SU-DHL-6 (cell line): ENCODE measurements around the gene PKM.

Experiments used
- CTCF ChIP-seq: fragments of 200-600 bp; sonication (generic); IDR thresholded peaks from one replicate; pipeline ENCODE4 v1.5.1; 2017; ENCODE audit warnings: antibody characterized with exemption, mild to moderate bottlenecking, low read length, moderate library complexity; ENCODE audit not compliant: insufficient read depth, poor library complexity, severe bottlenecking
- EZH2phosphoT487 ChIP-seq: fragments of 200-600 bp; sonication (generic), shearing (Covaris generic); conservative IDR thresholded peaks from 2 replicates; pipeline ENCODE4 v1.6.1; 2018; ENCODE audit warnings: mild to moderate bottlenecking, antibody characterized with exemption, low read length, moderate library complexity, mixed read lengths

GRCh38 chr15:72182244-72182643, 48.7 kb downstream of the PKM start:
- TF ChIP-seq CTCF (no peak), EZH2phosphoT487 (no peak)
